Stimulated activated CD8-positive, alpha-beta memory T cell treated with anti-CD3 and anti-CD28 coated beads, Interleukin-12 subunit alpha, Interleukin-12 subunit beta, amount 100 ng/mL, for 1 hour (primary cell): Measurements from ENCODE around the gene SOX15.
"Not testable (repeated sequence)": the region's sequence is repeated elsewhere in the genome, so short reads cannot be mapped to it uniquely, and the experiment has no call there.

Experiments used
- DNase-seq: peaks from one replicate; pipeline ENCODE4 v3.0.0-alpha.2; 2020; ENCODE audit warnings: low read depth

Gene SOX15

GRCh38 chr17:7589891-7590691 lies at the start of gene SOX15:
SOX15 (minus strand) TSS chr17:7590094; CDS start chr17:7589676, 418 bp downstream.
- no peak for DNase-seq

DNA sequence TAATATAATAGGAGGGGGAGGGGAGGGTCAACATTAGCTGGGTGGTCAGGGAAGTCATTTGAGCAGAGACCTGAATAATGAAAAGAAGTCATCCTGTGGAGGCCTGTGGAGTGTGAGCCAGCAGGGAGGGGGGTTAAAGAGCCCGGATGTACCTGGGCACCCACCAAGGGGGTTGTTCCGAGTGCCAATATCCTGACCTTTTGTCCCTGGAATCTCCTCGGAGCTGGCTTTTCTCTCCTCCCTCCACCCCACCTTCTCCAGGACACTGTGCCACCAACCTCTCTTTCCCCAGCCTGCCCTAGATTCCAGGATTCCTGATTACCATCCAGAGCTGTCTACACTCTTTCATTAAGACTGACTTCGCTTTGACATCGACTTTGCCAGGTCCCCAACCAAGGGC lies 46.3 kb upstream of the SOX15 start:
- no peak for DNase-seq

DNA sequence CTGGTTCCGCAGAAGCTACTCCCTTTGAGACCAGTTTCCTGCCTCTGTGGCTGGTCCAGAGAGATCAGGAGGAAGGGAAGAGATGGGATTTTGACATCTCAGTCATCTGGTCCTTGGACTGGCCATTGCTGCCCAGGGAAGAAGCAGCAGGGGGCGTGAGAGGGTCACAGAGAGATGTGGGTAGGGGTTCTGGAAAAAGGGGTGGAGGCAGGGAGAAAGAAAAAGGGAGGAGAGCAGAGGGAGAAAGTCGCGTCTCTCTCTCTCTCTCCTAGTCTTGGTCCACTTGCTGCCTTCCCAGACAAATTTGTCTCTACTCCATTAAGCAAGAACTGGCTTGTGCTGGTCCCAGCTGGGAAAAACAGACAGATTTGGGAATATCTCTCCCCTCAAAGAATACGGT lies 44.5 kb upstream of the SOX15 start:
- DNase-seq, result no peak

GRCh38 chr17:7633093-7633492 lies 43.2 kb upstream of the SOX15 start:
- DNase-seq, result no peak

- DNase-seq, result no peak
Measured at GRCh38 chr17:7632492-7632894, 42.6 kb upstream of the SOX15 start.

DNA sequence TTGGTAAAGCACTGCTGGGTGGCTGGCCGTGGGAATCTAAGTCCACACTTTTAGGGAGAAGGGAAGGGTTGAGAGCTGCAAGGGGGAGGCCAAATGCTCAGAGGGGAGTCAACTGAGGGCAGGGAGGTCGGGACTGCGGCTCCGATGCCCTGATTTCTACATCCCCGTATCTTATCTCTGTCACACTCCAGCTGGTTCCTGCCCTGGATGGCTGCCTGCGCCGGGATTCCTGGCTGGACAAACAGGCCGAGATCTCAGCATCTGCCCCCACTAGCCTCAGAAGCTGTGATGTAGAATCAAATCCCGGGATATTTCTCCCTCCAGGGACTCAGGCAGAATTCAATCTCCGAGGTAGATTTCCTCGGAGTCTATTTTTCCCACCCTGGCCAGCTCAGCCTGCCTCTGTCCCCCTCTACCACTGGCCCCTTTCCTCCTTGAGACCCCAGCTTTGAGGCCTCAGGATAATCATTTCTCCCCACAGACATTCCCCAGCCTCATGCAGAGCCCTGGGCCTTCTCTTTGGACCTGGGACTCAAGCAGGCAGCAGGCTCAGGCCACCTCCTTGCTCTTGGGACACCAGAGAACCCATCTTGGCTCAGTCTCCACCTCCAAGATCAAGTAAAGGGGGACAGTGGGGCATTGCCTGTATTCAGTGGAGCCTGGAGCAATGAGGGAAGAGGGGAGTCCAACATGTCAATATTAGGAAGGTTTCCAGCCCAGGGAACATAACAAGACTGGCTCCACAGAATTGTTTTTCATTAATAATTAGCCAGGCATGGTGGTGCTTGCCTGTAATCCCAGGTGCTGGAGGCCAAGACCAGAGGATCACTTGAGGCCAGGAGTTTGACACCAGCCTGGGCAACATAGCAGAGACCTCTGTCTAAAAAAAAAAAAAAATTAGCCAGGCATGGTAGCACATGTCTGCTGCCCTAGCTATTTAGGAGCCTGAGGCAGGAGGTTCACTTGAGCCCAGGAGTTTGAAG lies 41.8 kb upstream of the SOX15 start:
- DNase-seq, result no peak

DNA sequence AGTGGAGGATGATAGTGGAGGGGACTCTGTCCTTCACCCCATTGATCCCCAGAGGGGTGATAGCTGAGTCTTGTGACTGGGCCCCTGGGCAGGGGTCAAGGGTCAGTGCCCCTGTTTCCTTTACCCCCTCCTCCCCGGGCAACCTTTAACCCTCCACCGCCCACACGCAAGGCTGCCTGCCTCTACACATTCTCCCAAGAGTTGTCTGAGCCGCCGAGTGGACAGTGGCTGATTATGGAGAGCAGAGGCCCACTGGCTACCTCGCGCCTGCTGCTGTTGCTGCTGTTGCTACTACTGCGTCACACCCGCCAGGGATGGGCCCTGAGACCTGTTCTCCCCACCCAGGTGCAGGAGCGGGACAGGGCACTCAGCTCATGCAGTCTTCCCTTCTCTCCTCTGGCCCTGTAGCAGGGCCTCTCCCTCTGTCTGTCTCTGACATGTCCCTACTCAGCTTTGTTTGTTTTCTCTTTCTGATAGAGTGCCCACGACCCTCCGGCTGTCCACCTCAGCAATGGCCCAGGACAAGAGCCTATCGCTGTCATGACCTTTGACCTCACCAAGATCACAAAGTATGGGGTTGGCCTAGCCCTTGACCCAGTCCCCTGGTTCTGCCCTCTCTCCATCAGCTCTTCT lies 40.2 kb upstream of the SOX15 start, which contains the start of gene SHBG:
Gene SHBG, plus strand, starts transcription at position 197 of the 633 bp plus-strand sequence. Its CDS starts 38 bp downstream, at position 235.
- DNase-seq, result no peak

DNA sequence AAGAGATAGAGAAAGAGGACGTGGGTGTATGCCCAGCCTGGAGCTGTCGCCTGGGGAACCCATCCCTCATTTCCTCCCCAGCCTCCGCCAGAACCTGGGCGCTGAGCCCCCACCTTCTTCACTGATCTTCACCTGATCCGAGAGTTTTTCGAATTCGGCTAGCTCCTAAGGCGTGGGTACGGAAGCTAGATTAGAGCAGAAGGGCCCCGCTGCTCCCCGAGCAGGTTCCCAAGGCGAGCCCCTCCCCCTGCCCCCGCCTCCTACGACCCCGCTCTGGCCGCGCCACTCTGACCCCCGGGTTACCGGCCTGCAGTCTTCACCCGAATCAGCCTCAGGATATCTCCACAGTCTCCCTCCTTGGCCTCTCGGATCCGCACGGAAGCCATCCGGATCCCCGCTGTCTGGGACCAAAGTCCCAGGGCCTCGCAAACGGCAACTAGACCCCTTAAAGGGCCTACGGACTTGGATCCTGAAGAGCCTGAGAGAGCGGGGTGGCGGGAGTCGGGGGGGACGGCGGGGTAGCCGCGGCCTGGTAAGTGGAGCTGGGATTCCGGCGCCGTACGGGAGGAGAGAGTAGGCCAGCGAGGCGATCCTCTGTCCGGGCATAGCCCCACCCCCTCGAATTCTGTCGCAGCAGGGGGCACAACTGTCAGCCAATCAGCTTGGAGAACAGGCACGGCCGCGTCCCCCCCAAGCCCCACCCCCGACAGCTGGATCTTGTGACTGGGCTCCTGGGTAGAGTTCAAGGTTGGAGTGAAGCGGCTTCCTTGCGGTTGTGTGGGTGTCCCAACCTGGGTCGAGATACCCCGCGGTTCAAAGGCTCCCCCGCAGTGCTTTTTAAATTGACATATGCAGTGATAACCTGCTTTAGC lies 37.6 kb upstream of the SOX15 start, which contains the start of gene SAT2:
Gene SAT2, minus strand, starts transcription at position 572 of the 872 bp plus-strand sequence. Its CDS starts 186 bp downstream, at position 386.
- peak; percentile 74 for DNase-seq

GRCh38 chr17:7626956-7627249 lies 37.0 kb upstream of the SOX15 start:
- DNase-seq, result no peak

DNA sequence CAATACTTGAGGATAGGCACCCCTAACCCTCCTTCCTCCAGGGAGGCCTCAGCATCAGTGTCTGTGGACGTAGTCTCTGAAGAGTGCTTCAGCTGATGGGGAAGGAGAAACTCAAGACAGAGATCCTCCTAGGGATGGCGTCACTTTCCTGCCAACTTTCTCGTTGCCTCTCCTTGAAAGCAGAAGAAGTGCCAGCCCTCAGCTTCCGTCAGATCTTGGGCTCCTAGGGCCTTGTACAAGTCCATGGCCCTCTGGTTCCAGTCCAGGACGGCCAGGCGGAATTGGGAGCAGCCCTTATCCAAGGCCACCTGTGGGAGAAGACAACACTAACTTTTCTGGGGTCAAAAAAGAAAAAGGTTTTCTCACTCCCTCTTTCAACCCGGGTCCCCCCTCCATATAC lies 36.4 kb upstream of the SOX15 start:
- DNase-seq, result no peak

- not testable (repeated sequence) for DNase-seq
Measured at GRCh38 chr17:7625749-7626148, 35.9 kb upstream of the SOX15 start.

GRCh38 chr17:7623661-7624060 lies 33.8 kb upstream of the SOX15 start:
- DNase-seq, result no peak

- DNase-seq, result no peak
Measured at GRCh38 chr17:7620835-7621234, 30.9 kb upstream of the SOX15 start.

GRCh38 chr17:7618608-7619007 lies 28.7 kb upstream of the SOX15 start:
- no peak for DNase-seq

GRCh38 chr17:7615265-7615747 lies 25.4 kb upstream of the SOX15 start:
- no peak for DNase-seq

GRCh38 chr17:7614425-7615264 lies 24.8 kb upstream of the SOX15 start, which contains the start of gene FXR2:
FXR2 (minus strand) TSS chr17:7614897; CDS start chr17:7614532, 365 bp downstream.
- DNase-seq, result peak; percentile 96

- DNase-seq, result no peak
Measured at GRCh38 chr17:7613769-7614424, 24.0 kb upstream of the SOX15 start.

DNA sequence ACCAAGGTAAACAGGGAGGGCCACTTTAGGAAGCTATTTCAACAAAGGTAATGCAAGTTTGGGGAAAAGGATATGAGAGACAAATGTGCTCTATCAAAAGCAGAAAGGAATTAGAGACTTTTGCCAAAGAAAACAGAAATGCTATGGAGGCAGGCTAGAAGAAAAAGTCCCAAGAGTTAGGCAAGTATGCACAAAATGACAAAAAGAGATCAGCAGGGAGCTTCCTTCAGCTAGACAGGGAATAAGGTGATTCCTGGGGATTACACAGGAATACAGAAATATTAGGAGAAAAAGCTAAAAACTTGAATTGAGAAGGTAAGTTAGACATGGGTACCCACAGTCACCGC lies 22.4 kb upstream of the SOX15 start:
- no peak for DNase-seq

DNA sequence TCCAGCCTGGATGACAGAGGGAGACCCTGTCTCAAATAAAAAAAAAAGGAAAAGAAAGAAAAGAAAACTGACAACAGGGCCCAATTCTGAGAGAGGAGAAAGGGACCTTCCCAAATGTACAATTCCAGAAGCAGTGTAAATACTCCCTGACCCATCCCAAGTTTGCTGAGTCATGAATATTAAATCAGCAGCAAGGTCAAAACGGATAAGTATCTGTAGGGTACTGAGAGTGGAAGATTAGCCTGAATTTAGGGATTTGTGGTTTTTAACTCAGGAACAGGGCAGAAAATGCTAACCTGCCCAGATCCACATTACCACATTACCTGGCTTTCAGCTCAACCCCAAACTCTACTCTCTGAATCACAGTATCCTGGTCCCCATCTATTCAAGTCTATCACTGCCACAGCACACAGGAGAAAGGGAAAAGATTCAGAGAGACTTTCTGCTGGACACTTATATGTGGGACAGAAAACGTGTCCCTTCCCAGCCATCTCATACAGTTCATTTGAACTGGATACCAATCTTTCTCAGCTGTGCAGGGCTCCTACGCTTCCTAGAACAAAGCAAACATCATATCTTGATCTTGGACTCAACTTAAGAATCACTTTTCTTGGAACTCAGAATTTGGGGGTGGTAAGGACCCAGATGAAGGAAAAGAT lies 21.9 kb upstream of the SOX15 start:
- DNase-seq, result no peak
